Erythroblast (primary cell): Measurements from ENCODE around the gene NAGA.

Experiments
- GATA1 ChIP-seq: IDR thresholded peaks from 2 replicates; pipeline ENCODE4 v1.6.1; 2011; ENCODE audit warnings: low read depth, mild to moderate bottlenecking, control low read depth, low read length, moderate library complexity
- POLR2A ChIP-seq: IDR thresholded peaks from 2 replicates; pipeline ENCODE4 v1.6.1; 2011; ENCODE audit warnings: mild to moderate bottlenecking, low read length

DNA sequence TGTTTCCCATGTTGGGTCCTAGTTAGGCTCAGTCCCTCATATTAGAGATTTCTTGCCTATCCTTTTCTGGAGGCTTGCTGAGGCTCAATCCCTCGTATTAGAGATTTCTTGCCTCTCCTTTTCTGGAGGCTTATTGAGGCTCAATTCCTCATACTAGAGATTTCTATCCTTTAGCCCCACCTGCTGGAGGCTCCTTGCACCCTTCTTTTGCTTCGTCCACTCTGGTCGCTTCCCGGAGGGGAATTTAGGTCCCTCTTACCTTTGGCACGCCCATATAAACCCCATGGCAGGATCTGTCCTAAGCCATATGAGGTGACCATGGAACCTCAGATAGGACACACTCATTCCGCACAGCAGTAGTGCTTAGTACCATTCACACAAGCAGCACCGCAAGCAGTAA is 44.1 kb upstream of the NAGA start:
- TF ChIP-seq POLR2A: no peak
- no peak for TF ChIP-seq GATA1
